CD1c-positive myeloid dendritic cell (primary cell): Measurements from ENCODE around the gene PEAK3.
"Not testable (repeated sequence)": the region's sequence is repeated elsewhere in the genome, so short reads cannot be mapped to it uniquely, and the experiment has no call there.

Experiments used
- DNase-seq: peaks from one replicate; pipeline ENCODE4 v3.0.0-alpha.2; 2016; ENCODE audit errors: extremely low spot score

PEAK3 gene

DNA sequence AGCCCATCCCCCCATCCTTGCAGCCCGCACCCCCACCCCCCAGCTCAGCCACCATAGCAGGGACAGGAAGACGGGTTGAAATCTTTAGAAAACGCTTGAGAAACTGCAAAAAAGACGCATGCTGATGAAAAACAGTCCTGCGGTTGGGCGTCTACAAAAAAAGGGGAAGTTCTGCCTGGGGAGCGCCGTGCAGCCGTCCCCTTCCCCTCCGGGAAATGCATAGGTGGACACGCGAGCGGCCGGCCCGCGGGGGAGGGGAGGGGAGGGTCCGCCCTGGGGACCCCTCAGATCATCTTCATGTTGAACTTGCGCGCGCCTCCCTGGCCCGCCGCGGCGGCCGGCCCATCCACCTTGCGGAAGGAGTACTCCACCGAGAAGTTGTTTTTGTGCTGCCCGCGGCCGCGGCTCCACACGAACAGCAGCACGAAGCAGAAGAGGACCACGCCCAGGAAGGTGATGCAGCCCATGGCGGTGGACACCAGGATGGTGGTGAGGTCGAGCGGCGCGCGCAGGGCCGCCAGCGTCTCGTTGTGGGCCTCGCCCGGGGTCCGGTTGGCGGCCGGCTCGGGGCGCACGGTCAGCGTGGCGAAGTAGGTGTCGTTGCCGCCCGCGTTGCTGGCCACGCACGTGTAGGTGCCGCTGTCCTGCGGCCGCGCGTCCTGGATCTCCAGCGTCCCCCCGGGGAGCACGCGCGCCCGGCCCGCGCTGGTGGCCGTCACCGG lies 7.9 kb upstream of the PEAK3 start:
- peak; percentile 90 for DNase-seq

DNA sequence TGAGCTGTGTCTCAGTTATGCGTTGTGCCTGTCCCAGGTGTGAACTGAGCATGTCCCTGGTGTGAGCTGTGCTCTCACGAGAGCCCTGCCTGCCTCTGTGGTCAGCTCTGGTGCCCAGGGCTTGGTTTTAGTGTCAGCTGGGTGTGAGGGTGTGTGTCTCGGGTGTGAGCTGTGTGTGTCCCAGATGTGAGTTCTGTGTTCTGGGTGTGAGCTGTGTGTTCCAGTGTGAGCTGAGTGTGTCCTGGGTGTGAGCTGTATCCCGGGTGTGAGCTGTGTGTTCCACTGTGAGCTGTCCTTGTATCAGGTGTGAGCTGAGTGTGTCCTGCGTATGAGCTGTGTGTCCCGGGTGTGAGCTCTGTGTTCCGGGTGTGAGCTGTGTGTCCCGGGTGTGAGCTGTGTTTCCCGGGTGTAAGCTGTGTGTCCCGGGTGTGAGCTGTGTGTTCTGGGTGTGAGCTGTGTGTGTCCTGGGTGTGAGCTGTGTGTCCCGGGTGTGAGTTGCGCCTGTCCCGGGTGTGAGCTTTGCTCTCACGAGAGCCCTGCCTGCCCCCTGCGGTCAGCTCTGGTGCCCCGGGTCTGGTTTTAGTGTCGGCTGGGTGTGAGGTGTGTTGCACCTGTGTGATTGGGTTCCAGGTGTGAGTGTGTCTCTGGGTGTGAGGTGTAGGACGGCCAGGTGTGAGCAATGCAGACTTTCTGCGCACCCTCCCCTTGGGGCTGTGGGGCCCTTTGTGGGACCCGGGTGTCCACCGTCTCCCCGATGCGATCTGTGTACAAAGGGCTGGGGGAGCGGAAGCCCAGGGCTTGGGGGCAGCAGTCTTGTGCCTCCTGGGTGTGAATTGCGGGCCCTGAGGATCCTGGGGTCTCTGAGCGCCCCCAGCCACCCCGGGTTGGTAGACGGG lies 7.1 kb upstream of the PEAK3 start:
- no peak for DNase-seq

DNA sequence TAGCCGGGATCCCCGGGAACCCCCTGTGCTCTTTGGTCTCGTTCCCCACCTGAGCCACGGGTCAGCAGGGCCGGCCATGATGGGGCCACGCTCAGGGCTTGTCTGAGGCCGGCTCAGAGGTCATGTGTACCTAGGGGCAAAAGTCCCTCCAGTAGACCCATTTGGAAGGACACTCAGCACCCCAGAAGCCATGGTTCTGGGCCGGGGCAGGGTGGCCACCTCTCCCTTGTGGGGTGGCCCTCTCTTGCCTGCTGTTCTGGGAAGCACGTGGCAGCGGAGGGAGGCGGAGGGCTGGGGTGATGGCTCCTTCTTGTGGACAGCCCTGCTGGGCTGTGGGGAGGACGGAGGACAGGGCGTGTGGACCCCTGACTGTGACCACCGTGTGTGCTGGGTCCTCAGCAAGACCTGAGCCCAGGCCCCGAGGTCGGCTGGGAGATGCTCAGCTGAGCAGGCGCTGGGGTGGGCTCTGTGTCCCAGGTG lies 6.4 kb upstream of the PEAK3 start:
- no peak for DNase-seq

DNA sequence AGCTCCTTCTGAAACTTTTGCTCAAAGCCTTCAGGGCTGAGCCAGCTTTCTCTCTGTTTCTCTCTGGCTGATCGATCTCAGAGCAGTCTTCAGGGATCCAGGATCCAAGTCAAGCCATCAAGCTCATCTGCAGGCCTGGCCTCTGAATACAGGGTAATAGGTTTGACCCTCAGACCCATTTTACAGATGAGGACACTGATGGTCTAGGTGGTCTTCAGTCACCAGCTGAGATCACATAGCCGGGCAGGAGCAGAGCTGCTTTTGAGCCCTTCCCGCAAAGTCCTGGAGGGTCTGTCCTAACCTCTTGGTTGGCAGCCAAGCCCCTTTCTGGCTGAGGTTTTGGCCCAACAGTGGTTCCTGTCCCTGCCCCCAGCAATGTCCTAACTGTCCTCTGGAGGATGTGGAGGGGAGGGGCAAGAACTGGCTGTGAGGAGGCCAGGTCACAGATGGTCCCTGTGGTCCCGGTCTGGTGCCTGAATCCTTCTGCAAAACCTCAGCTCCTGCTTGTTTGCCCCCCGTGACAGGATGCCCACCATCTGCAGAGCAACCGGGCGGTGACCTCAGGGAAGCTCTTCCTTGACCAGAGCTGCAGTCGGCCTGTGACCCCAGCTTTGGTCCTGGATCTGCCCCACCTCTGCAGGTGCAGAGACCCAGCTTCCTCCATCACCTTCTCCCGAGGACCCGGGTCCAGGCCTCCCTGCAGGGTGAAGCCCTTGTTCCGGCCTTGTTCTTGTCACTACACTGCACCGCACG lies 5.8 kb upstream of the PEAK3 start:
- DNase-seq: no peak

DNA sequence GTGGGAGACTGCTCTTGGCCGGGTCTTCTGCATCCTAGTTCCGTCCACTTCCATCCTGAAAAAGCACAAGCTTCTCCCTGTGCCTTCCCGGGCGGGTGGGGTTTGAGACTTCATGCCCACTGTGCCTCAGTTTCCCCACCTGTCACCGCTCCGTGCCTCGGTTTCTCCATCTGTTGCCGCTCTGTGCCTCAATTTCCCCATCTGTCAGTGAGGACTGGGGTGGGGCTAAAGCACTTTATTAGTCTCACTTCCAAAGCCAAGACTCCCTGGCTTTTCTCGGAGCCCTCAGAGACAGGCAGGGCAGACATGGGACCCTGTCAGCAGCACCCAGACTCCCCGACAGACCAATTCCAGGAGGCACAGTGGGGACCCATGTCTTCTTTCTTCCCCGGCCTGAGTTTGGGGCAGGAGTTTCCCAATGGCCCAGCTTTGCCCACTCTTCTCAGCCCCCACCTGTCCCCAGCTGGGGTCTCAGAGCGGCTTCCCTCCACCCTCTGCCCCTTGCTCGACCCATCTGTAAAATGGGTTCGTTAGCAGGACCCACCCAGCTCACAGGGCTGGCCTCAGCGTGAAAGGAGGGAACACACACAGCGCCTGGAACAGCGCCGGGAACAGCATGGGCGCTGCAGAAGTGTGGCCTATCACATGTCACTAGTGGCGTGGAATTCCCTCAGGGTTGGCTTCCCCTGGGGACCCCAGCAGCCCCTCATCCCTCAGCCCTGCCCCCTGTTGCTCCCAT lies 4.6 kb upstream of the PEAK3 start:
- DNase-seq: no peak

DNA sequence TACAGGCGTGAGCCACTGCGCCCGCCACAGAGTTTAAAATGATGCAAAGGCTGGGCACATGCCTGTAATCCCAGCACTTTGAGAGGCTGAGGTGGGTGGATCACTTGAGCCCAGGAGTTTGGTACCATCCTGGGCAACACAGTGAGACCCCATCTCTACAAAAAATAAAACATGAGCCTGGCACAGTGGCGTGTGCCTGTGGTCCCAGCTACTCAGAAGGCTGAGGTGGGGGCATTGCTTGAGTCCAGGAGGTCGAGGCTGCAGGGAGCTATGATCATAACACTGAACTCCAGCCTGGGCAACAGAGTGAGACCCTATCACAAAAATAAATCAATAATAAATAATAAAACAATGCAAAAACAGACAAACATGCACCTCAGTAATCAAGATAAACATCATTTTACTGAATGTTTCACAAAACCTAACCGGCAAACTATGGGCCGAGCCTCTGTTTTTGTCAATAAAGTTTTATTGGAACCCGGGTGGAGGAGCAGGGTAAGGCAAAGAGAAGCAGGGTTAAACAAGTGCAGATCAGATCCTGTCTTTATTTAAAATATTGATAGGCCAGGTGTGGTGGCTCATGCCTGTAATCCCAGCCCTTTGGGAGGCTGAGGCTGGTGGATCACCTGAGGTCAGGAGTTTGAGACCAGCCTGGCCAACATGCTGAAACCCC lies 2.0 kb upstream of the PEAK3 start:
- no peak for DNase-seq

DNA sequence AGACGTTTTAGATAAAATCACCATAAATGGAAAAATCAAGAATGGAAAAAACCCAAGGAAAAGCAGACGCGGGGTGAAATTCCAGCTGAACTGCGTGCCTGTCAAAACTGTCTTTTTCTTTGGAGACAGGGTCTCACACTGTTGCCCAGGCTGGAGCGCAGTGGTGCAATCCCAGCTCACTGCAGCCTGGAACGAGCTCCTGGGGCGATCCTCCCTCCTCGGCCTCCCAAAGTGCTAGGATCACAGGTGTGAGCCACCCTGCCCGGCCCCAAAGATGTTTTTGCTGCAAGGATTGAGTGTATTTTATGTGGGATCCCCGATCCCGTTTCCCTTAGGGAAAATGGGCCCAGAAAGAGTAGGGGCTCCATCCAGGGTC lies 875 bp upstream of the PEAK3 start:
- no peak for DNase-seq

DNA sequence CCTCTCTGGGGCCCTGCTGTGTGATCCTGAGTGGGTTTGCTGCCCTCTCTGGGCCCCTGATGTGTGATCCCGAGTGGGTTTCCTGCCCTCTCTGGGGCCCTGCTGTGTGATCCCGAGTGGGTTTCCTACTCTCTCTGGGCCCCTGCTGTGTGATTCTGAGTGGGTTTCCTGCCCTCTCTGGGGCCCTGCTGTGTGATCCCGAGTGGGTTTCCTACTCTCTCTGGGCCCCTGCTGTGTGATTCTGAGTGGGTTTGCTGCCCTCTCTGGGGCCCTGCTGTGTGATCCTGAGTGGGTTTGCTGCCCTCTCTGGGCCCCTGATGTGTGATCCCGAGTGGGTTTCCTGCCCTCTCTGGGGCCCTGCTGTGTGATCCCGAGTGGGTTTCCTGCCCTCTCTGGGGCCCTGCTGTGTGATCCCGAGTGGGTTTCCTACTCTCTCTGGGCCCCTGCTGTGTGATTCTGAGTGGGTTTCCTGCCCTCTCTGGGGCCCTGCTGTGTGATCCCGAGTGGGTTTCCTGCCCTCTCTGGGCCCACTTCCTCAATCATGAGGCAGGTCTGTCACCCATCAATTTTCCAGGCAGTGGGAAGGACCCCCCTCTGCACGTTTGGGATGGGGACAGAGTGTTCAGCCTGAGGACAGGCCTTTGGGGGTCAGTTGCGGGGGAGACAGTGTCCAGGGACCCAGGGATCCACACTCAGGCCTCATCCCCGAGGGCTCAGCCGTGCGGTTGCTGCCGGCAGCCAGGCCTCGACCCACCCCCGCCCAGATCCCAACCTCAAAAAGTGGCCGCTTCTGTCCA lies 512 bp downstream of the PEAK3 start:
- not testable (repeated sequence) for DNase-seq

DNA sequence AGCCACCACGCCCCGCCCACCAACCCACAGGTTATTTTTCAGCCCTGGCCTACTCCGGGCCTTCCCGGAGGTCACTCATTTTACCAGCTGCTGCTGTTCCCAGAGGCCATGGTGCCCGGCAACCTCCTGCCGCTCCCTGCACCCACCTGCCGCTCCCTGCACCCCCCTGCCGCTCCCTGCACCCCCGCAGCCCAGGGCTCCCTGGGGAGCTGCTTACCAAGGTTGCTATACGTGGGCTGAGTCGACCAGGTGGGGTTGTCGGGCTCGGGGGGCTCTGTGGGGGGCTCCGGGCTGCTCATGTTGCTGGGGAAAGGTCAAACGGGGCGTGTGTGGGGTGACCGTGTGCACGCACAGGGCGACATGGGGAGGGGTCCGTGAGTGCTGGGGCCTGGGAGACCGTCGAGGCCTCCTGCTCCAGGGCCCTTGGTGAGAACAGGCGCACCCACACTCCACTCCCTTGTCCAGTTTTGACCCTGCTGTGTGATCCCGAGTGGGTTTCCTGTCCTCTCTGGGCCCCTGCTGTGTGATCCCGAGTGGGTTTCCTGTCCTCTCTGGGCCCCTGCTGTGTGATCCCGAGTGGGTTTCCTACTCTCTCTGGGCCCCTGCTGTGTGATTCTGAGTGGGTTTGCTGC lies 1.2 kb downstream of the PEAK3 start:
- DNase-seq: no peak

DNA sequence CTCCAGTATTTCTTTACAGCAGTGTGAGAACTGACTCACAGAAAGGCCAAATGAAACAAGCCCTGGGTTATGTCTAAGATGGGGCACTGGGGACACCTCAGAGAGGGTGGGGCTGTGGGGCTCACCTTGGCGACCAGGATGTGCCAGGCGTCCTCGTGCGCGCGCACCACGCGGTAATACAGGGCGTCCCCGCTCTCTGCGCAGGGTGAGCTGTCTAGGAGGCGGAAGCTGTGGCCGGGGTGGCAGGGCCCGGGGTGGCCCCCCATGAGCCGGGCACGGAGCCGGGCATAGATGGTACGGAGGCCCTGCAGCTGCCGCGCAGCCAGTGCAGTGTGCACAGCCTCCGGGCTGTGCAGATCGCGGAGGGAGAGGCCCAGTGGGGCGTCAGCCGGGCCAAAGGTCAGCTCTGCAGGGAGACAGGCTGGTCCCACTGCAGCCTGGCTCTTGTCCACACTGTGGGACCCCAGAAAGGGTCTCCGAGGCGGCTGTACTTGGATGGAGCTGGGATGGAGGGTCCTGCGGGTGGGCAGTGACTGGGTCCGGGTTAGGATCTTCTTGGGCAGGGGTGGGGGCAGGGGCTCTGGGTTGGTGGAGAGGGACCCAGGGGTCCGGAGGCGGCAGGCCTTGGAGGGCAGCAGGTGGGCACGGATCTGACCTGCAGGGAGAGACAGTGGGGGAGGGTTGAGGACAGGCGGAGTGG lies 3.4 kb downstream of the PEAK3 start:
- DNase-seq: no peak

DNA sequence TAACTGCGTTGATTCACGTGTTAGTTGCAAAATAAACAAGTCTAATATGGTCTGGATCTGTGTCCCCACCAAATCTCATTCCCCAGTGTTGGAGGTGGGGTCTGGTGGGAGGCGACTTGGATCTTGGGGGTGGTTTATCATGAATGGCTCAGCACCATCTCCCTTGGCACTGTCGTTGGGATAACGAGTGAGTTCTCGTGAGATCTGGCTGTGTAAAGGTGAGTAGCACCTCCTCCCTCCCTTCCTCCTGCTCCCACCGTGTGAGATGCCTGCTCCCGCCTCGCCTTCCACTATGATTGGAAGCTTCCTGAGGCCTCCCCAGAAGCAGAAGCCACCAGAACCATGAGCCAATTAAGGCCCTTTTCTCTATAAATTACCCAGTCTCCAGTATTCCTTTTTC lies 4.8 kb downstream of the PEAK3 start:
- DNase-seq: no peak

DNA sequence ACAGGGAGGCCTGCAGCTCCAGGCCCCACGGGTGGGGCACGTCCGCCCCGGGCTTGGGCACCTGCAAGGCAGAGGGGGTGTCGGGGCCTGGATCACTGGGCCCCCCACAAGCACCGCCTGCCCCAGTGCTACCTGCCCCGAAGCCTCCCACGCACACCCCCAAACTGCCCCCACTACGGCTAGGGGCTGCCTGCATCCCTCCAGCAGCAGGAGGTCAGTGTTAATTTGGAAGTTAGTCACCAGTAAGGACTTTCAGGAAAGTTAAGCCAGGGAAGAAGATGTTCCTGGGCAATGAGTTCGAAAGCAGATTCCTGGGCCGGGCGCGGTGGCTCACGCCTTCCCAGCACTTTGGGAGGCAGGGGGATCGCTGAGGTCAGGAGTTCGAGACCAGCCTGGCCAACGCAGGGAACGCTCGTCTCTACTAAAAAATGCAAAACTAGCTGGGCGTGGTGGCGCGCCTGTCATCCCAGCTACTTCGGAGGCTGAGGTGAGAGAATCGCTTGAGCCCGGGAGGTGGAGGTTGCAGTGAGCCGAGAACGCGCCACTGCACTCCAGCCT lies 5.5 kb downstream of the PEAK3 start:
- no peak for DNase-seq

DNA sequence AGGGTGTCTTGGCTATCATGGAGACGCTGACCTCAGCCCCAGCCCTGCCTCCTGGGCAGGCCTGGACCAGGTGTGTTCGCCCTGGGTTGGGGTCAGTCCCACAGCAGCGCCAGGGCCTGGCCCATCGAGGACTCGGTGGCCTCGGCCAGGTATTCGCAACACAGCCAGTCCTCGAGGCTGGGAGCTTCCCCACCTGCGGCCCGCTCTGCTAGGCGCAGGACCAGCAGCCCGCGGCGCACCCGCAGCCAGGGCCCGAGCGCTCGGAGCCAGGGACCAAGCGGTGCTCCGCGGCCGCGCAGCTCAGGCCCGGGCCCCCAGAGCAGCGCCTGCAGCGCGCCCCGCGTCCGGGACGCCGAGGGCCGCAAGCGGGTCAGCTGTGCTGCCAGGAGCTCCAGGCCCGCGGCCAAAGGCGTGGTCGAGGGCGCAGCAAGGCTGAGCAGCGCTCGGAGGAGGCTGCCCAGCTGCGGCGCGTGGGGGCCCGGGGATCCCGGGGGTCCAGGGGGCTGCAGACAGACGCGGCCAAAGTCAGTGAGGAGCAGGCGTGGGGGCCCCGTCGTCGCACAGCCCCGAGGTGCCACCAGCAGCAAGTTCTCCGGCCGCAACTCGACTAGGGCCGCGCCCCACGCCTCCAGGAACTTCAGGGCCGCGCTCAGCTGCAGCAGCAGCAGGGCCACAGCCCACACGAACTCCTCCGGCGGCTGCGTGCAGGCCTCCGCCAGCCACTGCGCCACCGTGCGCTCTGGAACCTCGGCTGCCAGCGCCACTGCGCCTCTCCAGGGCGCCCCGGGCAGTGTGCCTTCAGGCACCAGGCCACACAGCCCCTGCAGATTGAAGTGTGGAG lies 6.2 kb downstream of the PEAK3 start:
- DNase-seq: no peak

DNA sequence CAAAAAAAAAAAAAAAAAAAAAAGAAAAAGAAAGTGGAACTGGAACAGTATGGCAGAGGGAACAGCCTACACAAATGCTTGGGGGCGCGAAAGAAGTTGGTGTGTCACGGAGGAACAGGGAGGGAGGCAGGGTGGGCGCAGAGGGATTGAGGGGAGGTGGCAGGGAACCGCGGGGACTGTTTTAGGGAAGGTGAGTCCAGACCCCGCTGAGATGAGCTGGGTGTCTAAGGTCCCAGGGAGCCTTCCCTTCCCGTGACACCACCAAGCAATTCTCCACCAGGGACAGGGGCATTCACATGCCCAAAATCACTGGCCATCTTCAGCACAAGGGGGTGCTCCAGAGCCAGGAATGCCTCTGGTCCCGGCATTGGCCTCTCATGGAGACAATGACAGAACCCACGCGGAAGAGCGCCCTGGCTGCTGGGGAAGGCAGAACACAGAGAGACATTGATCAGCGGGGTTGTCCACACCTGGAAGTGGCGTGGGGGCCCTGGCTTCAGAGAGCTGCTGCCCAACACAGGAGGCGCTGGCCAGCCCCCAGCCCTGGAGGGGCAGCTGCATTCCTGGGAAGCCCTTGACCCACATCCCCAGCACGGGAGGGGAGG lies 6.9 kb downstream of the PEAK3 start:
- peak; percentile 75 for DNase-seq

DNA sequence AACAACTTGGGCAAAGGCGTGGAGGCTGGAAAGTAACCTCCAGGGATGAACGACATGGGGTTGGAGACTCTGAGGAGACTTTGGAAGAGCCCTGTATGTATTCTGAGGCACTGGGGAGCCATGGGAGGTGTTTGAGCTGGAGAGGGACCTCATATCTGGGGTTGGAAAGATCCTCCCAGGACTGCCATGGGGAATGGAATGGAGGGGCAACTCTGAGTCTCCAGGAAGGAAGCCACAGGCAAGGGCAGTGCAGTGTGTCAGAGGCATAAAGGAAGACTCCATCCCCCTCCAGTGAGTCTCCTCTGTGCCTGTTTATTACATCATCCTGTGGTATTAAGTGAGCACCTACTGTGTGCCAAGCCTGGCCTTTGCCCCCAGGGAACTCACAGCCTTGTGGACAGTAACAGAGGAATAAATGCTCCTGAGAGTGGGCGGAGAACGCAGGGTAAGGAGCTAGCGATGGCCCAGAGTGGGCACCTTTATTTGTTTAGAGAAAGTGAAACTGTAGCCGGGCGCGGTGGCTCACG lies 7.7 kb downstream of the PEAK3 start:
- no peak for DNase-seq

DNA sequence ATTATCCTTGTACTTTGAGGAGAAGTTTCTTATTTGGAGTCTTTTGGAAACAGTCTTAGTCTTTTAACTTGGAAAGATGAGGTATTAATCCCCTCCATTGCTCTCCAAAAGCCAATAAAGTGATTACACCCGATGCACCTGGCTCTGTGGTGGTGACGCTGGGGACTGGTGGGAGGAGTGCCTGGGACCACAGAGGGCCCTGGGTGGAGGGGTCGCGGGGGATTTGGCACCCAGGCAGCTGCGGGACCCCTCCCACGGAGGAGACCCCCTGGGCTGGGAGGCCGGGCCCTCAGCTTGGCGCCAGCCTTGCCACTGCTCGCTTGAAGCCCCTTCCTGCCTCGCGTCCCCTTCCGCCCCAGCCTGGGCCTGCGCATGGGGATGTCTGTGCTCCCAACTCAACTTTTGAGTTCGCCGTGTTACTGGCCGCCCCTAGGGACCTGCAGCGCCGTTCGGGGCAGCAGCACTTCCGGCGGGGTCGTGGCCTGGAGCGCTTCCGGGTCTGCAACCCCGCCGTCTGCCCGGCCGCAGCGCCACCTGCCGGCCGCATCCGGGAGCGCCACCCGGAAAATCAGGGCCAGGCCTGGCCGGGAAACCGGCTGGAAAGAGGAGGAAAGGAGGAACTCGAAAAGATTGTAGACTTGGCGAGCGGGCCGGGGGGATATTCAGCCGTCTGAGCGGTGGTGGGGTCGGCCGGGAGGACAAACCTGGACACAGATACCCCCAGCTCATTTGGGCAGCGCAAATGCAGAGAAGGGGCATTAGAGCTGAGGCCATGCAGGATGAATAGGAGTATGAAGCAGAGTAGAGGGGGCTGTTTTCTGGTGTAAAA lies 8.4 kb downstream of the PEAK3 start:
- peak; percentile 87 for DNase-seq
